HL-60 (cell line): ENCODE results near the gene DNAH2.

Experiments
- POLR2AphosphoS5 ChIP-seq: IDR thresholded peaks from 2 replicates; pipeline ENCODE4 v1.6.1; 2012; ENCODE audit warnings: low read depth
- TF ChIP-seq, protein P1 (sequence below): IDR thresholded peaks from one replicate; pipeline ENCODE4 v1.5.1; 2011; ENCODE audit warnings: low read length, control low read depth, inconsistent platforms; ENCODE audit not compliant: insufficient read depth
- TF ChIP-seq, protein P2 (sequence below): IDR thresholded peaks from 2 replicates; pipeline ENCODE4 v1.6.1; 2012; ENCODE audit warnings: low read depth; ENCODE audit not compliant: insufficient replicate concordance

DNA sequence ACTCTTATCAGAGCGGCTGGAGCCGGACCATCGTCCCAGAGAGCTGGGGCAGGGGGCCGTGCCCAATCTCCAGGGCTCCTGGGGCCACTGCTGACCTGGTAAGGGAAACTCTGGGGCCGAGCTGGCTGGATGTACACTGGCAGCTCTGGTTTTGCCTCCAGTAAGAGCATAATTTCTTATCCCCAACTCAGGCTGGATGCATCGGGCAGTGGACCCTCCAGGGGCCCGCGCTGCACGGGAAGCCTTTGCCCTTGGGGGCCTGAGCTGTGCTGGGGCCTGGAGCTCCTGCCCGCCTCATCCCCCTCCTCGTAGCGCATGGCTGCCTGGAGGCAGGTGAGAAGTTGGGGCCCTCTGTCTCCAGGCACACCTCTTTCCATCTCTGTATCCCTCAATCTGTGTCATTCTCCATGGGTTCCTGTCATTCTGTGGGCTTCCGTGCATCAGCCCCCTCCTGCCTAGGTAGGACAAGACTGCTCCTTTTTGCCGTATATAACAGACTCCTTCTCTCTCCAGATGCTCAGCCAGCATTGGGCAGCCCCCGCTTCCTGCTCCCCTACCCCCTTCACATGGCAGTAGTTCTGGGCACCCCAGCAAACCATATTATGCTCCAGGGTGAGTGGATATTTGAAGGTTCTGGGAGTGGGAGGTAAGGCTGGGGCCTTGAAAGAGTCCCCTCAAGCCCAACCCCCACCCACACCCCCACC is 128.0 kb downstream of the DNAH2 start:
- TF ChIP-seq, protein P1, sequence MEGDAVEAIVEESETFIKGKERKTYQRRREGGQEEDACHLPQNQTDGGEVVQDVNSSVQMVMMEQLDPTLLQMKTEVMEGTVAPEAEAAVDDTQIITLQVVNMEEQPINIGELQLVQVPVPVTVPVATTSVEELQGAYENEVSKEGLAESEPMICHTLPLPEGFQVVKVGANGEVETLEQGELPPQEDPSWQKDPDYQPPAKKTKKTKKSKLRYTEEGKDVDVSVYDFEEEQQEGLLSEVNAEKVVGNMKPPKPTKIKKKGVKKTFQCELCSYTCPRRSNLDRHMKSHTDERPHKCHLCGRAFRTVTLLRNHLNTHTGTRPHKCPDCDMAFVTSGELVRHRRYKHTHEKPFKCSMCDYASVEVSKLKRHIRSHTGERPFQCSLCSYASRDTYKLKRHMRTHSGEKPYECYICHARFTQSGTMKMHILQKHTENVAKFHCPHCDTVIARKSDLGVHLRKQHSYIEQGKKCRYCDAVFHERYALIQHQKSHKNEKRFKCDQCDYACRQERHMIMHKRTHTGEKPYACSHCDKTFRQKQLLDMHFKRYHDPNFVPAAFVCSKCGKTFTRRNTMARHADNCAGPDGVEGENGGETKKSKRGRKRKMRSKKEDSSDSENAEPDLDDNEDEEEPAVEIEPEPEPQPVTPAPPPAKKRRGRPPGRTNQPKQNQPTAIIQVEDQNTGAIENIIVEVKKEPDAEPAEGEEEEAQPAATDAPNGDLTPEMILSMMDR, result no peak
- TF ChIP-seq, protein P2, sequence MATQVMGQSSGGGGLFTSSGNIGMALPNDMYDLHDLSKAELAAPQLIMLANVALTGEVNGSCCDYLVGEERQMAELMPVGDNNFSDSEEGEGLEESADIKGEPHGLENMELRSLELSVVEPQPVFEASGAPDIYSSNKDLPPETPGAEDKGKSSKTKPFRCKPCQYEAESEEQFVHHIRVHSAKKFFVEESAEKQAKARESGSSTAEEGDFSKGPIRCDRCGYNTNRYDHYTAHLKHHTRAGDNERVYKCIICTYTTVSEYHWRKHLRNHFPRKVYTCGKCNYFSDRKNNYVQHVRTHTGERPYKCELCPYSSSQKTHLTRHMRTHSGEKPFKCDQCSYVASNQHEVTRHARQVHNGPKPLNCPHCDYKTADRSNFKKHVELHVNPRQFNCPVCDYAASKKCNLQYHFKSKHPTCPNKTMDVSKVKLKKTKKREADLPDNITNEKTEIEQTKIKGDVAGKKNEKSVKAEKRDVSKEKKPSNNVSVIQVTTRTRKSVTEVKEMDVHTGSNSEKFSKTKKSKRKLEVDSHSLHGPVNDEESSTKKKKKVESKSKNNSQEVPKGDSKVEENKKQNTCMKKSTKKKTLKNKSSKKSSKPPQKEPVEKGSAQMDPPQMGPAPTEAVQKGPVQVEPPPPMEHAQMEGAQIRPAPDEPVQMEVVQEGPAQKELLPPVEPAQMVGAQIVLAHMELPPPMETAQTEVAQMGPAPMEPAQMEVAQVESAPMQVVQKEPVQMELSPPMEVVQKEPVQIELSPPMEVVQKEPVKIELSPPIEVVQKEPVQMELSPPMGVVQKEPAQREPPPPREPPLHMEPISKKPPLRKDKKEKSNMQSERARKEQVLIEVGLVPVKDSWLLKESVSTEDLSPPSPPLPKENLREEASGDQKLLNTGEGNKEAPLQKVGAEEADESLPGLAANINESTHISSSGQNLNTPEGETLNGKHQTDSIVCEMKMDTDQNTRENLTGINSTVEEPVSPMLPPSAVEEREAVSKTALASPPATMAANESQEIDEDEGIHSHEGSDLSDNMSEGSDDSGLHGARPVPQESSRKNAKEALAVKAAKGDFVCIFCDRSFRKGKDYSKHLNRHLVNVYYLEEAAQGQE, result no peak
- TF ChIP-seq POLR2AphosphoS5, result no peak
